Smooth muscle cell (in vitro differentiated cells): ENCODE measurements around the gene PARD3. TPM values are rescaled to one million over a fixed set of nuclear protein-coding genes. Genes with fewer than 3 reads are reported as not detected.
A peak's percentile ranks its signal among the peaks of the same experiment; 100 is the strongest.

ENCODE experiments used
- DNase-seq: peaks from one replicate; lab custom pipeline; 2025; ENCODE audit not compliant: unreplicated experiment; lab: John Stamatoyannopoulos, UW
- H2AFZ ChIP-seq: fragments of 200-600 bp; sonication (generic); 2 replicates; pipeline ENCODE4 v1.6.0; 2016; ENCODE audit warnings: antibody characterized with exemption, low read depth, mild to moderate bottlenecking
- H3F3A ChIP-seq: fragments of 200-600 bp; sonication (generic); 2 replicates; pipeline ENCODE4 v1.6.0; 2017; ENCODE audit warnings: antibody characterized with exemption, low read depth
- H3K27ac ChIP-seq: fragments of 200-600 bp; sonication (generic); 2 replicates; pipeline ENCODE4 v1.5.1; 2016; ENCODE audit warnings: low read depth, mild to moderate bottlenecking
- H3K27me3 ChIP-seq: fragments of 200-600 bp; sonication (generic); 2 replicates; pipeline ENCODE4 v1.6.1; 2016; ENCODE audit warnings: low read depth, mild to moderate bottlenecking
- H3K36me3 ChIP-seq: fragments of 200-600 bp; sonication (generic); 2 replicates; pipeline ENCODE4 v1.5.1; 2016; ENCODE audit warnings: low read depth
- H3K4me1 ChIP-seq: fragments of 200-600 bp; sonication (generic); 2 replicates; pipeline ENCODE4 v1.5.1; 2016; ENCODE audit warnings: low read depth
- H3K4me2 ChIP-seq: fragments of 200-600 bp; sonication (generic); 2 replicates; pipeline ENCODE4 v1.6.0; 2016; ENCODE audit warnings: mild to moderate bottlenecking
- H3K4me3 ChIP-seq: fragments of 200-600 bp; sonication (generic); 2 replicates; pipeline ENCODE4 v1.5.1; 2016; ENCODE audit warnings: mild to moderate bottlenecking
- H3K79me2 ChIP-seq: fragments of 200-600 bp; sonication (generic); 2 replicates; pipeline ENCODE4 v1.6.0; 2016; ENCODE audit warnings: low read depth, mild to moderate bottlenecking
- H3K9ac ChIP-seq: fragments of 200-600 bp; sonication (generic); 2 replicates; pipeline ENCODE4 v1.6.0; 2016; ENCODE audit warnings: low read depth
- H3K9me3 ChIP-seq: fragments of 200-600 bp; sonication (generic); replicated peaks from 2 replicates; pipeline ENCODE4 v1.5.1; 2016; ENCODE audit warnings: low read depth
- H4K20me1 ChIP-seq: fragments of 200-600 bp; sonication (generic); 2 replicates; pipeline ENCODE4 v1.6.0; 2016; ENCODE audit warnings: low read depth
- CTCF ChIP-seq: fragments of 200-600 bp; sonication (generic); IDR thresholded peaks from 2 replicates; pipeline ENCODE4 v1.5.1; 2017; ENCODE audit warnings: borderline replicate concordance, mild to moderate bottlenecking, antibody characterized with exemption; ENCODE audit not compliant: insufficient read depth, poor library complexity, severe bottlenecking
- WGBS: methylation state at CpG from one replicate; pipeline ENCODE4 v1.1.7; 2016; ENCODE audit warnings: low lambda C conversion rate; 5-methylcytosine and 5-hydroxymethylcytosine counted together
- polyA plus RNA-seq: library from polyadenylated mRNA; unstranded; fragments of >200 nt; fragmentation: Nextera tagmentation; extraction: Ambion mirVana; gene quantifications from 2 replicates; pipeline ENCODE4 v1.2.1, GENCODE V29; 2016
- total RNA-seq: library from RNA; depleted of rRNA; stranded (reverse); fragments of >200 nt; gene quantifications from 2 replicates; pipeline ENCODE4 v1.2.3, GENCODE V29; 2014

PARD3 gene
- total and polyA plus RNA-seq, 2 experiments from 2014 or later: 17.5 to 26.0 TPM

GRCh38 chr10:34249634-34250033, 565.5 kb downstream of the PARD3 start:
- H4K20me1 ChIP-seq: no peaks in the 10 kb centered on the region
- H3K4me3 ChIP-seq: no peak overlapping the region
- no peaks in the 10 kb centered on the region for H3F3A ChIP-seq
- no peaks in the 10 kb centered on the region for H3K36me3 ChIP-seq
- no peaks in the 10 kb centered on the region for H3K27me3 ChIP-seq
- H2AFZ ChIP-seq: no peak overlapping the region
- DNase-seq: no peak
- H3K27ac ChIP-seq: no peak overlapping the region
- no peaks in the 10 kb centered on the region for H3K9me3 ChIP-seq
- no peaks in the 10 kb centered on the region for H3K4me1 ChIP-seq
- 86% methylated on average over 4 of the region's 4 CpGs for WGBS
- H3K9ac ChIP-seq: no peak overlapping the region
- no peak overlapping the region for H3K4me2 ChIP-seq
- H3K79me2 ChIP-seq: no peaks in the 10 kb centered on the region
- no peak for TF ChIP-seq CTCF

- WGBS: 90% methylated on average over 3 of the region's 3 CpGs
- H2AFZ ChIP-seq: no peak overlapping the region
- no peaks in the 10 kb centered on the region for H3K4me1 ChIP-seq
- no peaks in the 10 kb centered on the region for H4K20me1 ChIP-seq
- no peaks in the 10 kb centered on the region for H3F3A ChIP-seq
- H3K9ac ChIP-seq: no peak overlapping the region
- H3K4me2 ChIP-seq: no peak overlapping the region
- no peaks in the 10 kb centered on the region for H3K36me3 ChIP-seq
- no peak for TF ChIP-seq CTCF
- no peak overlapping the region for H3K27ac ChIP-seq
- no peak for DNase-seq
- H3K79me2 ChIP-seq: no peaks in the 10 kb centered on the region
- H3K4me3 ChIP-seq: no peak overlapping the region
- H3K27me3 ChIP-seq: no peaks in the 10 kb centered on the region
- no peaks in the 10 kb centered on the region for H3K9me3 ChIP-seq
Measured at GRCh38 chr10:34247560-34247959, 567.5 kb downstream of the PARD3 start.

GRCh38 chr10:34244756-34245484, 570.2 kb downstream of the PARD3 start:
- DNase-seq: no peak
- H3K4me3 ChIP-seq: no peak overlapping the region
- WGBS: 51% methylated on average over 9 of the region's 9 CpGs

More at GRCh38 chr10:34244756-34245484, 570.2 kb downstream of the PARD3 start:
- Histone ChIP-seq H3K9me3 (no peaks in the 10 kb centered on the region), H3K4me1 (no peaks in the 10 kb centered on the region), H2AFZ (peak overlapping the region; percentile 7), H3K36me3 (no peaks in the 10 kb centered on the region), H4K20me1 (no peaks in the 10 kb centered on the region), H3K27me3 (no peaks in the 10 kb centered on the region), H3K27ac (peak overlapping the region; percentile 29), H3K9ac (no peak overlapping the region), H3F3A (no peaks in the 10 kb centered on the region), H3K4me2 (peak overlapping the region; percentile 32), H3K79me2 (no peaks in the 10 kb centered on the region)
- TF ChIP-seq CTCF: no peak
